GM19099 (cell line): ENCODE results near the gene GBE1.

Experiments used
- POLR2A ChIP-seq: IDR thresholded peaks from 3 replicates; pipeline ENCODE4 v1.6.1; 2011; ENCODE audit warnings: low read depth; ENCODE audit not compliant: insufficient read length; ENCODE audit errors: extremely low read depth

GBE1 gene

DNA sequence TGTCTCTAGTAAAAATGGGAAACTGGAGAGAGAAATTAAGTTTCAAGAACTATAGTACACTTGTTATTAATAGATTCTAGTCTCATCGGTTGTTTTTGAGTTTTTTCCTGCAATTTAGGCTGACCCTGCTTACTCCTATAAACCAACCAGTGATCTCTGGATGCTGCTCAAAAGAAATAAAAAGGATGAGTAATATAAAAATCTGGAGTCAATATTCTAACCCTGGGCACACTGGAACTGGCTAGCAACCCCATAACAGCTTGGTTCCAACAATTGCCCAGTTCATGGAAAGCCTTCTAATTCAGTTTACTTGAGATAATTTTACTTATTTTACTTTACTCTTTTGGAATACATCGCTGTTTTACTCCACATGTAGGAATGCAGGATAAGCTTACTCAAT, 211.6 kb downstream of the GBE1 start:
- TF ChIP-seq POLR2A: no peak

DNA sequence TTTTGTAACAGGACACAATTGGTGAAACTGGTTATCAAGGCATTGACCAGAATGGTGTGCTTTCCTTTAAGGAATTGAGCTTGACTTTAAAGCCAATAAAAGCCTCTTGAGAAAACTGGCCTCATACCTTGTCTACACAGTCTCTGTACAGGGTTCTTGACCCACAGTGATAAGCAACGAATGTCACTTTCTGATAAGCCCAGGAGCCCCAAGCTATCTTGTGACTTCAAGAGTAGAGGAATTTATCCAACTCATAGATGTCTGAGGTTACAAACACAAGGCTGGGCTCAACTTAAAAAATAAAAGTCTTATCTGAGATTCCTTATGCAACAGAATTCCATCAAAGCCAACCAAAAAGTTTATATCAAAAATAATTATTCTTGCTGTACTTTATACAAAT, 212.1 kb downstream of the GBE1 start:
- TF ChIP-seq POLR2A: no peak

DNA sequence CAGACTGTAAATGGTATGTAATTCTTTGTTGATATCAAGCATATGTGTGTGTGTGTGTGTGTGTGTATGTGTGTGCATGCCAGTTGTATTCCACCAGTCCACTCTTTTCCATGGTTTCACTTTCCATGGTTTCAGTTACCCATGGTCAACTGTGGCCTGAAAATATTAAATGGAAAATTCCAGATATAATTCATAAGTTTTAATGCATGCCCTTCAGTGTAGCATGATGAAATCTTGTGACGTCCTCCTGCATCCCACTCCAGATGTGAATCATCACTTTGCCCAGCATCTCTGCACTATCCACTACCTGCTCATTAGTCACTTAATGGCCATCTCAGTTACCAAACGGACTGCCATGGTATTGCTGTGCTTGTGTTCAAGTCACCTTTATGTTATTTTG, 215.9 kb downstream of the GBE1 start:
- TF ChIP-seq POLR2A: no peak

DNA sequence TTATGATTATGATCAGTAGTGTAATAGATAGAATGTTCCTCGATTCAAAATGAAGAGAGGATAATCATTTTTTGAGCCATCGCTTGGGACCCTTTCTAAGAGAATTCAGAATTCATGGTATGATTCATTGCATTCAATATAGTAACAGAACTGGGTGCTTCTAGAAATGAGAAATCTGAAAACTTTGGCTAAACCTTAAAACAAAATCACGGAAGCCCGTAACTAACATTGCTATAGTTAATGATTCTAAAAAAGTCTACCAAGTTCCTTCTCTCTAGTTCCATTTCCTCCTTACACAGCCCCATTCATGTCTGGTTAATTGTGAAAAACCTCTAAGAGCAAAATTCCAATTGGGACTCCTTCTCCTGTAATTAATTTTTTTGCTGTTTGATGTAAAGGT, 217.1 kb downstream of the GBE1 start:
- TF ChIP-seq POLR2A: no peak

DNA sequence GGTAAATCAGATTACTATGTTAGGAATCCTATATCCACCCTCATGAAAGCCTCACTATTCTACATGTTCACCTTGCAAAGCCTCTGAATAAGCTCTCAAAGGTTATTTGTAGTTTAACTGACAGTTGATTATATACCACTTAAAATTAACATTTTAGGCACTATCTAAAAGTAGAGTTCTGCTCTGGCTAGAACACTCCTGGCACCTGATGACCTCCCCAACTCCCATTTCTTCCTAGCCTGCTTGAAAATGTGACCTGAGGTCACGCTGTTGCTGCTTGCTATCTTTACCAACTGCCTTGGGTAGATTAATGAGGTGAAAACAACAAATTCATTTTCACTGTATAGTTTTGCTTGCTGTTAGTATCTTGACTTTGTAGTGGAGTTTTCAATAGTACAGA, 220.7 kb downstream of the GBE1 start:
- TF ChIP-seq POLR2A: no peak

DNA sequence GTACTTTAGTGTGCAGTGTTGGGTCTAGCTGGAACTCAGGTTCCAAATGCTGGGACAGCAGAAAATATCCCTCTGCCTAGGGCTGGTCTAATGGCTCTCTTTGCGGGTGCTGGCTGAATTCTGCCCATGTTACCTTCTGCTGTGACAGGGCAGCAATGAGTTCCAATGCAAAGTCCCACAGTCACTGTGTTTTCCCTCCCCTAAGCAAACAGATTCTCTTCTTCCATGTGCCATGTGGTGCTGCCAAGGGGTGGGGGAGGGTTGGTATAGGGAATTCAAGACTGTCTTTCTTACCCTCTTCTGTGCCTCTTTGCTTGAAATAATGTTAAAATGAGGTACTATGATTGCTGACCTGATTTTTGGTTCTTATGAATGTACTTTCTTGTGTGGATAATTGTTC, 229.6 kb downstream of the GBE1 start:
- TF ChIP-seq POLR2A: no peak

DNA sequence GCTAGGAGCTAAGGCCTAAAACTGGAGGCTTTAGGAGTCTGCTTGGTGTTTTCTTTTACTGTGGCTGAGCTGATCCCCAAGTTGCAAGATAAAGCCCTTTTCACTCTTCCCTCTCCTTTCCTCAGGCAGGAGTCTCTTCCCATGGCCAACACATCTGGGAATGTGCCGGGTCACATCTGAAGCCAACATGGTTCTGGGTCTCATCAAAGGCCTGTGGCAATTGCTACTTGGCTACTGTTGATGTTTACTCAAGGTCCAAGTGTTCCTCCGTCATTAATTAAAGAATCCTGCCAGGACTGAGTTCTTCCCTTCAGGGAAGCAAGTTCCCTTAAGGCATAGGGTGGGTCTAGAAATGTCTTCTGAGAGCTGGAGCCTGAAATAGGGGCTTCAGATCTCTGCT, 230.2 kb downstream of the GBE1 start:
- TF ChIP-seq POLR2A: no peak

DNA sequence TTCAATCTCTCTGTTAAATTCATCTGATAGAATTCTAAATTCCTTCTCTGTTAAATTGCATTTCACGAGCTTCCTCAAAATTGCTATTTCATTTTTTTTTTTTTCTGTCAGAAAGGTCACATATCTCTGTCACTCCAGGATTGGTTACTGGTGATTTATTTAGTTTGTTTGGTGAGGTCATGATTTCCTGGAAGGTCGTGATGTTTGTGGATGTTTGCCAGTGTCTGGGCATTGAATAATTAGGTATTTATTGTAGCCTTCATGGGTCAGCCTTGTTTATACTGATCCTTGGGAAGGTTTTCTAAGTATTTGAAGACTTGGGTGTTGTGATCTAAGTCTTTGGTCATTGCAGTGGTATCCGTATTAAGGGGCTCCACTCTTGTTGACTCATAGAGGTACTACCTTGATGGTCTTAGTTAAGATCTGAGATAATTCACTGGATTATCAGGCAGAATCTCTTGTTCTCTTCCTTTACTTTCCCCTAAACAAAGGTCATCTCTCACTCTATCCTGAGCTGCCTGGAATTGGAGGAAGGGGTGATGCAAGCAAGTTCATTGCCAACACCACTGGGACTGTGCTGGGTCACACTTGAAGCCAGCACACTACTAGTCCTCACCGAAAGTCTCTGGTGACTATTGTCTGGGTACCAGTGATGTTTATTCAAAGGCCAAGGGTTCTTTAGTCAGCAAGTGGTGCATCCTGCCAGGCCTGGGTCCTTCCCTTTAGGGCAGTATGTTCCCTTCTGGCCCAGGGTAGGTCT, 231.1 kb downstream of the GBE1 start:
- no peak for TF ChIP-seq POLR2A

DNA sequence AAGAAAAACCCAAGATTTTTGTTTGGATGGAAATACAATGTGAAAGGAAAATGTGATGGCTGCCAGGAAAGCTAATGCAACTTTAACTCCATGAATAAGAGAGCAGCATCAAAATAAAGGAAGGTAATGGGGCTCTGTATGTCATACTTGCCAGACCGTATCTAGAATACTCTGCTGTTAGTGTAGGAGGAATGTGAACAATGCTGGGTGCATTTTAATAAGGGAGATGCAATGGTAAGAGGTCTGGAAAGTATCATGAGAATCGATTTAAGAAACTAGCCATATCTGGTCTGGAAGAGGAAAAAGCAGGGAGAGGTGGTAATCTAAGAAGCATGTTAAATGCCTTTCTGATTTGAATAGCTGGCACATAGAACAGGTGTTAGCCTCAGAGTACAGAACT, 239.6 kb downstream of the GBE1 start:
- no peak for TF ChIP-seq POLR2A

DNA sequence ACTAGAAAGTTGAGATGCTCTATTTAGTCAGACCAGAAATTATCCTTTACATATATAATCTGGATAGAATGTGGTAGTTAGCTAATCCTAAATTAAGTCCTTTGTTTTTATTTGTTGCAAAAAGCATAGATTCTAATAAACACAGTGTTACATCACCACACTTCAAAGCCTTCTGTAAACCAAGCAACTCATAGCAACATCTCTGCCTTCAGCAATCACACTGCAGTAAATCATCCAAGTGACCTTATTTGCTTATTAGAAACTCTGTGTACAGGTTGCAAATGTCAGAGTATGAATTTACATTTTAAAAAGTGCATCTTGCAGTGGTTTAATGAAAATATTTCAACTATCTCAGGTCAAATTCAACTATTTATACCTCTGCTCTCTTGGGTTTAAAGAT, 242.5 kb downstream of the GBE1 start:
- no peak for TF ChIP-seq POLR2A

DNA sequence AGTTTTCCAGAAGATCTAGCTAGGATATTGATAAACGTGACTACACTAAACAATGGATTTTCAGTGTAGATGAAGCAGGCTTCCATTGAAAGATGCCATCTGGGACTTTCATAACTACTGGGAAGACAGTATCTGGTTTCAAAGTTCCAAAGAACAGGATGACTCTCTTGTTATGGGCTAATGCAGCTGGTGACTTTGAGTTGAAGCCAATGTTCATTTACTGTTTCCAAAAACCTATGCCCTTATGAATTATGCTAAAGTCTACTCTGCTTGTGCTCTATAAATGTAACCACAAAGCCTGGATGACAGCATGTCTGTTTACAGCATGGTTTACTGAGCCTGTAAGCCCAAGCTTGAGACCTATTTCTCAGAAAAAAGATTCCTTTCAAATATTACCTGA, 245.4 kb downstream of the GBE1 start:
- no peak for TF ChIP-seq POLR2A

DNA sequence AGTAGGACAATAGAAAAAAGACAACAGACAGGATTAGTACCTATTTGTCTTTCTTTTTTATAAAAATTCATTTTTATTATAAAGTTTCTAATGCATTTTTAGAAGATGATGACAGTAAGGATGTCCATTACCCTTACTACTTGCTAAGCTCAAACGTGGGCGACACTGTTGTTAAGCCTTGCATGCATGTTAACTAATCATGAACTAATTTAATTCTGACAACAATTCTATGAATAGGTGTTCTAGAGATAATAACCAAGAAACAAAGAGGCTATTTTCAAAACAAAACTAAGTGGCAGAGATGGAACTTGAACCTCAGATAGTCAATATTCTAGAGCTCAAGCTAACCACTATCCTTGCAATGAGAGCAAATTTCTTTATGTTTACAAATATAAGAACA, 247.9 kb downstream of the GBE1 start:
- TF ChIP-seq POLR2A: no peak

DNA sequence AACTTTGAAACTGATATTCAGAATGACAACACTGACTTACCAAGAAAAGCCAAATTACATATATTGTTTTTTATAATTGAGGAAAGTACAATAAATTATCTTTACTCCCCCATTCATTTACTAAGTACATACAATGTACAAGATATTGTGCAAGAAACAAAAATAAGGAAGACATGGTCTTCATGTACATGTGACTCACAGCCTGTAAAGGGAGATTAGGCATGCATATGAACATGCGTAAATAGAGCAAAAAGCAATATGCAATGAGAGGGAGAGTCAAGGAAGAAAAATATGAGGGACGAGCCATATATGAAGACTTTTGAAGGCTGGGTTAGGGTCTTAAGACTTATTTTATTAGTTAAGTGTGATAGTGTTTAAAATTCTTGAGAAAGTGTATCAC, 258.4 kb downstream of the GBE1 start:
- TF ChIP-seq POLR2A: no peak

DNA sequence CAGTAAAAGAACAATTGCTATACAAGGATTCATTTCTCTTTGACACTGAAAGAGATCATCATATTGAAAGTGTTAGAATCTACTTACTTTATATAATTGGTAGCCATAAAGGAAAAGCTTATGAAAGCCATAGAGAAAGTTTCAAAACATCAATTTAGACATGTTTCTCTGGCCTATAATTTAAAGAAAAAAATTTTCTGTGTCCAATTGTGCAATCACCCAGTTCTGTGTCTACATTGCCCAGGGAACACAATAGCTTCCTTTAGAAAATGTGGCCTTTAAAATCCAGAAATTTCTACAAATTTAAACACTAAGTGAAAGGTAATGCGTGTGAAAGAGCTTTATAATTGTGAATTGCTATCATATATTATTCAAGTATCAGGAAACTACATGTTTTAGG, 259.2 kb downstream of the GBE1 start:
- TF ChIP-seq POLR2A: no peak

DNA sequence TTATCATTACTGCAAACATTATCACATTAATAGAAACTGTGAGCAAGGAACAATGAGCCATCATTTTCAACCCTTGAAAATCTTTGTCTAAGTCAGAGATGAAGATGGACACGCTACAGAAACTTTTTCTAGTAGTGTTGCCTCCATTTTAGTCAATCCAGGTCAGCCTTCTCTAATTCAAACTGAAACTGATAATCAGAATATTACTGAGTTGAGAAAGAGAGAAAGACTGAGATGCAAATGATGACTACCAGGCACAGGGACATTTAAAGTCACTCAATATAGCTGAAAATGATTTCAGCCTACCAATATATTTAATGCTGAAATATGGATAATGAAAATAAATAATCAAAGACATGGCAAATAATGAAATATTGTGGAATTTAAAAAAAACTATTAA, 261.4 kb downstream of the GBE1 start:
- no peak for TF ChIP-seq POLR2A

DNA sequence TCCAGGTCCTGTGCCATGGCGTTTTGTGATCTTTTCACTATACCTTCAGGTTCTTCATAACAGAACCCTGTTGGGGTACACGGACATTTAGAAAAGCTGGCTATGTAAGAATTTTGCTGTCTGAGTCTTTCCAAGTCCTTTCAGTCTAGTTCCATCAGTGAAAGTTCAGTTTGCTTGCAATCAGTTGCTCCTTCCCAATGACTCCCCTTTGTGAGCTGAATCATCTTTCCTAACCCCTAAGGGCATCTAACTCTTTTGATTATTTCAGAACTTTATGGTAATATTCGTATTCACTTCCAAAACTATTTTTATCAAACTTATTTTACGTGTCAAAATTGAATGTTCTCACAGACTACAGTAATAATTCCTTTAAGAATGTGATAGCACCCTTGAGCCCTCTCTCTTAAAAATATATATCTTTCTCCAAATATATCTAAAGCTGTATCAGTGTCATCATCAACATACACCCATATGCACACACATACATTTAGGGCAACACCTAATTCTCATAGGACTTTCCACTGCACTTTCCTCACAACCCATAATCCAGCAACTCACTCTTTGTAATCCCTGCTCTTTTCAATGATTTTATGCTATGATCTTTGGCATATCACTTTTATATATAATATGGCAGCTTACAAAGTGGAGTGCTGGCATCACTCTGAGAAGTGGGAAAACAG, 263.7 kb downstream of the GBE1 start:
- TF ChIP-seq POLR2A: no peak

DNA sequence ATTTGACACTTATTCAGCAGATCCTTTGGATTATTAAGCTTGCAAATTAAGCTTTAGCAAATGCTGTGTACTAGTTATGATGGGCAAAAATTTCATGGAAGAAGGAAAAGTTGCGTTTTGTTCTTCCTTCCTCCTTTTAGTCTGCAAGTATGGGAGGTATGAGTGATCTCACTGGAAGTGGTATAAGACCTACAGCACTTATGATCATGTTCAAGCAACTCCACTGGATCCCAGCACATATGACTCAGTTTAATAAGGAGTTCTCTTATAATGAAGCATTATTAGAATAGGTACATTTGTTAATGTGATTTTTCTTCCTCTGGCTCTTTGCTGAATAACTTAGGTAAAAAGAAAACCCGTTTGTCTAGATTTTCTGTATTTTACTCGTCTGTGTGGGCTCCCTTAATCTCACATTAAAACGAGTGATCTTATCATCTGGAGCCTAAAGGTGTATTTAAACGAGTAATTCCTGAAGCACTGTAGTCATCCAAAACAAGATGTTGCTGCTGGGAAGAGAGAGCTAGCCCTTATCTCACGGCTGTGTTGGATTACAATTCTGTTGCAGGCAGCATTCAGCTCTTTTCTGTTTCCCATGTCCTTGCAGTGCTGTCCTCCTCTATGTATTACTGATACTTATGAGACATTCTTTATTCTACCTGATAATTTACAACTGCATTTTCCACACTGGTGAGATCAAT, 264.9 kb downstream of the GBE1 start:
- TF ChIP-seq POLR2A: no peak

DNA sequence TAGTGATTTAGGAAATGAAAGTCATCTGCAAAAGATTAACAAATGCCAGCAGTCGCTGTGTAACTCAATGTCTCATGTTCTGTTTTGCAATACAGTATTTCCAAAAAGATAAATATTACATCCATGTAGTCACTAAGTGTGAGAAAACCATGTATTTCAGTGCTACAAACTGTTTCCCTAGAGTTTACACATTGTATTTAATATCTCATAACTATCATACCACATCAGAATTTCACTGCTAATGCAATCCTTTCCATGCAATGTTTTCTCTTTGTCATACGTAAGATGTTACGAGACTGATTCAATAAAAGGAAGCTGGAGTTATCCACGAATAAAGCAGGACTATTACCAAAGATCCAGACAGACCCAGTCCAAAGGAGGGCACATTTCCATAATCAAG, 269.4 kb downstream of the GBE1 start:
- TF ChIP-seq POLR2A: no peak
